Body of pancreas (tissue), 4 donors: ENCODE results near the gene ZAR1.

Source experiments
- POLR2A ChIP-seq, 3 donors: fragments of 450-650 bp; IDR thresholded peaks; one replicate each; pipeline ENCODE4 v1.6.1; 2016; ENCODE audit warnings: antibody characterized with exemption in 3 of 3, mild to moderate bottlenecking in 2 of 3
- TF ChIP-seq, protein P1 (sequence below), 7 experiments: fragments of 450-650 bp in 4 of 7; fragments of 200-600 bp in 3 of 7; sonication (generic) in 3 of 7; IDR thresholded peaks; one replicate each; pipeline ENCODE4 v1.5.1; 2016 to 2019; ENCODE audit warnings: antibody characterized with exemption in 7 of 7

DNA sequence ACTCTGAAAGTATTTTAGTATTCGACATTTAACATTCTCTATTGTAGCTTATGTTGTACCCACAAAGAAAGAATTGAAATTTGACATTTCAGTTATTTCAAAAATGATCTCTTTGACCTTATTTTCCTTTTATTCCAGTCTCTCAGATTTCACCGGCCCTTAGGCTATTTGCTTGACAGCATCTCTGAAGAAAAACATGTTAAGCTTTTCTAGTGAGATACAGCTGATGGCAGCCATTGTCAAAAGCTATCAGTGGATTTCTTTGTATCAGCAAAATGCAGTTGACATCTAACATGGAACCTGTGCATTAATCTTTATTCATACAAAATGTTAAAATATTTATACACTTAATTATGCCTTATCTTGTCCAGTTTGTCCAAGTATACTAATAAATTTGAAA, 16.7 kb downstream of the ZAR1 start:
- TF ChIP-seq, protein P1, sequence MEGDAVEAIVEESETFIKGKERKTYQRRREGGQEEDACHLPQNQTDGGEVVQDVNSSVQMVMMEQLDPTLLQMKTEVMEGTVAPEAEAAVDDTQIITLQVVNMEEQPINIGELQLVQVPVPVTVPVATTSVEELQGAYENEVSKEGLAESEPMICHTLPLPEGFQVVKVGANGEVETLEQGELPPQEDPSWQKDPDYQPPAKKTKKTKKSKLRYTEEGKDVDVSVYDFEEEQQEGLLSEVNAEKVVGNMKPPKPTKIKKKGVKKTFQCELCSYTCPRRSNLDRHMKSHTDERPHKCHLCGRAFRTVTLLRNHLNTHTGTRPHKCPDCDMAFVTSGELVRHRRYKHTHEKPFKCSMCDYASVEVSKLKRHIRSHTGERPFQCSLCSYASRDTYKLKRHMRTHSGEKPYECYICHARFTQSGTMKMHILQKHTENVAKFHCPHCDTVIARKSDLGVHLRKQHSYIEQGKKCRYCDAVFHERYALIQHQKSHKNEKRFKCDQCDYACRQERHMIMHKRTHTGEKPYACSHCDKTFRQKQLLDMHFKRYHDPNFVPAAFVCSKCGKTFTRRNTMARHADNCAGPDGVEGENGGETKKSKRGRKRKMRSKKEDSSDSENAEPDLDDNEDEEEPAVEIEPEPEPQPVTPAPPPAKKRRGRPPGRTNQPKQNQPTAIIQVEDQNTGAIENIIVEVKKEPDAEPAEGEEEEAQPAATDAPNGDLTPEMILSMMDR (IDR thresholded peaks at IDR 0.05), result no peak
- no peak for TF ChIP-seq POLR2A (IDR thresholded peaks at IDR 0.05)
